GM23248 (cell line): ENCODE results near the gene NEDD4L.

Source experiments
- EZH2 ChIP-seq: fragments of 200-600 bp; sonication (generic); IDR thresholded peaks from 2 replicates; pipeline ENCODE4 v1.6.1; 2018; ENCODE audit warnings: antibody characterized with exemption, mild to moderate bottlenecking; ENCODE audit not compliant: insufficient read depth, poor library complexity, severe bottlenecking
- EZH2phosphoT487 ChIP-seq: fragments of 200-600 bp; sonication (generic); IDR thresholded peaks from 2 replicates; pipeline ENCODE4 v1.6.1; 2018; ENCODE audit warnings: antibody characterized with exemption, moderate library complexity, mild to moderate bottlenecking, low read depth; ENCODE audit not compliant: insufficient read depth

GRCh38 chr18:58213440-58213839, 169.4 kb downstream of the NEDD4L start:
- no peak for TF ChIP-seq EZH2
- peak; percentile 90 for TF ChIP-seq EZH2phosphoT487
